ENCODE results near the gene RALGAPA1.

RALGAPA1 gene

GRCh38 chr14:35553808-35554207, 255.3 kb downstream of the RALGAPA1 start:
- in situ Hi-C loops (cut with MboI; ENCODE audit: low sequenced_read_pairs), result no loop called here

- in situ Hi-C loops (cut with MboI; ENCODE audit: low sequenced_read_pairs), result no loop called here
Observed at GRCh38 chr14:35551081-35551480, 258.0 kb downstream of the RALGAPA1 start.

DNA sequence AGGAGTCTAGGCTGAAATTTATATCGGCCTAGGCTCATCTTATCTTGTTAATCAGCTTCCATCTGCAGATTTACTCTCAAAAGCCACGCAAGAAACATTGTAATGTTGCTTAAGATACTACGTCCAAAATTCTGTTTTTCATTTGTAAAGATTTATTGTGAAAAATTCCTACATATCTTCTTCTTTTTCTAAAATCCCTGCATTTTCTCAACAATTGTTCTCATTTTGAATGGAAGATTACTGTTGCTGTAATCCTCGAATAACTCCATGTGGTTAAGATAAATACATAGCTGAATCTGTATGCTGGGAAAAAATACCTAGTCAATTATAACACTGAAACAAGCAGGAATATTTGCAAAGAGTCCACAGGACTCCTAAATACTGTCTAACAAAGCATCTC, 259.5 kb downstream of the RALGAPA1 start:
- in situ Hi-C loops (cut with MboI; ENCODE audit: low sequenced_read_pairs), result no loop called here

GRCh38 chr14:35543006-35543405, 266.1 kb downstream of the RALGAPA1 start:
- in situ Hi-C loops (cut with MboI; ENCODE audit: low sequenced_read_pairs), result no loop called here

DNA sequence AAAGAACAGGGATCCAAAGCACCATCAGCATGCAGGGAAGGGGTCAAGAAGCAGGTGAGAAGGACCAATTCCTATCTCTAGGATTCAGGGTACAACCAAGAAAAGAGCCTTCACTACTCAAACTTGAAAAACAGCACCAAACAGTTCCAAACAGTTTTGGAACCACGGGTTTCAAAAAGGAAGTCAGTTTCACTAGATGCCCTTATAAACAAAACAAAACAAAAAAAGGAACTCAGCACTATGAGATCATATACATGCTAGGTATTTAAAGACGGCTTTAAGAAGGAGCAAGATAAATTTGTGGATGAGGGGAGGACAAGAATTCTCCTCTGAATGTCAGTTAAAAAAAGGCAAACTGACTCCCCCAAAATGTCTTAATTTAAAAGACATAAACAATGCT, 269.1 kb downstream of the RALGAPA1 start:
- in situ Hi-C loops (cut with MboI; ENCODE audit: low sequenced_read_pairs), result no loop called here

GRCh38 chr14:35535483-35536112, 273.5 kb downstream of the RALGAPA1 start:
- in situ Hi-C loops (cut with MboI; ENCODE audit: low sequenced_read_pairs), result no loop called here

DNA sequence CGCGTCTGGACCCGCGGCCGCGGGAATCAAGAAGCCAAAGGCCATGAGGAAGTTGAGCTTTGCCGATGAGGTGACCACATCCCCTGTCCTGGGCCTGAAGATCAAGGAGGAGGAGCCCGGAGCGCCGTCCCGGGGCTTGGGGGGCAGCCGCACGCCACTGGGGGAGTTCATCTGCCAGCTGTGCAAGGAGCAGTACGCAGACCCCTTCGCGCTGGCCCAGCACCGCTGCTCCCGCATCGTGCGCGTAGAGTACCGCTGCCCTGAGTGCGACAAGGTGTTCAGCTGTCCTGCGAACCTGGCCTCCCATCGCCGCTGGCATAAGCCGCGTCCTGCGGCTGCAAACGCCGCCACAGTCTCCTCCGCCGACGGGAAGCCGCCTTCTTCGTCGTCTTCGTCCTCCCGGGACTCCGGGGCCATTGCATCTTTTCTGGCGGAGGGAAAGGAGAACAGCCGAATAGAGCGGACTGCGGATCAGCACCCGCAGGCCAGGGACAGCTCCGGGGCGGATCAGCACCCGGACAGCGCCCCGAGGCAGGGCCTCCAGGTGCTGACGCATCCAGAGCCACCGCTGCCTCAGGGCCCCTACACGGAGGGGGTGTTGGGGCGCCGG, 274.1 kb downstream of the RALGAPA1 start:
- in situ Hi-C loops (cut with MboI; ENCODE audit: low sequenced_read_pairs), result no loop called here

GRCh38 chr14:35534208-35534872, 274.8 kb downstream of the RALGAPA1 start:
- in situ Hi-C loops (cut with MboI; ENCODE audit: low sequenced_read_pairs), result no loop called here

GRCh38 chr14:35533357-35534207, 275.5 kb downstream of the RALGAPA1 start, which contains the start of gene INSM2:
Gene INSM2, plus strand, starts transcription at chr14:35534164. Its CDS starts 89 bp downstream, at chr14:35534253.
- in situ Hi-C loops (cut with MboI; ENCODE audit: low sequenced_read_pairs), result no loop called here

DNA sequence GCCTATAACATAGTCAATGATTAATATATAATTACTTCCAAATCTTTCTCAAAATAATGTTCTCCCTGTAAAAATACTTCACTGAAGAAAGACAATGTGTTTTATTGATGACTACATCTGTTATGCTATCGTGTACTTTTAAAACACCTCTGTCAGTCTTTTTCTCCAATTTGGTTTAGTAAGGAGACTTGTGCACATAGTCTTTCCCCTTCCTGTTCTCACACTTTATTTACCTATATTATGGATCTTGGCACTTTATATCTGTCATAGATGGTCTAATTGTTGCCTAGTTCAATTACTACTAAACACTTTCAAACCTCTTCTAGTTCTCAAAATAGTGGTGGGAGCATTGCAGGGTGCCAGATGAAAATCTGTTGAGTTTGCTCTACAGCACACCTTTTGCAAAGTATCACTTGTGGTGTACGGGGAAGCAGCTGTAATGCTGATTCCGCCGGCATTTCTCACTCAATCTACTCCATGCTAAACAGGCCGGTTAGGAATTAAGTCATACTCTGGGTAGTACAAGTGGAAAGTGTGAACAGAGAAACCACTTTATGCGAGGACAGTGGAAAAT, 276.2 kb downstream of the RALGAPA1 start:
- in situ Hi-C loops (cut with MboI; ENCODE audit: low sequenced_read_pairs), result no loop called here

- in situ Hi-C loops (cut with MboI; ENCODE audit: low sequenced_read_pairs), result no loop called here
Observed at GRCh38 chr14:35531960-35532747, 276.9 kb downstream of the RALGAPA1 start.

DNA sequence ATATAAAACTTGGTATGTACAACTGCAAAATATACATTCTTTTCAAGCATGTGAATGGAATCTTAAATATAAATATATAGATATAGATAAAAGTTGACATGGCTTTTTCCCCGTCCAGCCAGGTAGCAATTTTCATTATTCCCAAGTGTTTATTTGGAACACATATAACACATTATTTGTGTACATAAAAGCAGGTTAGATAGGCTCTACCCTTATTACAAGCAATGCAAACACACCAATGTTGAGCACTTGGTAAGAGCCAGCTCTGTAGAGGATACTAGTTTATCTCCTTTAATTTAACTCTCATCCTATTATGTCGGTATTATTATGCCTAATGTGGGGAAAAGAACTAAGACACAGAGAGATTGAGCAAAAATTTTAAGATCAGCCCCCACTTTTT, 282.1 kb downstream of the RALGAPA1 start:
- in situ Hi-C loops (cut with MboI; ENCODE audit: low sequenced_read_pairs), result no loop called here

DNA sequence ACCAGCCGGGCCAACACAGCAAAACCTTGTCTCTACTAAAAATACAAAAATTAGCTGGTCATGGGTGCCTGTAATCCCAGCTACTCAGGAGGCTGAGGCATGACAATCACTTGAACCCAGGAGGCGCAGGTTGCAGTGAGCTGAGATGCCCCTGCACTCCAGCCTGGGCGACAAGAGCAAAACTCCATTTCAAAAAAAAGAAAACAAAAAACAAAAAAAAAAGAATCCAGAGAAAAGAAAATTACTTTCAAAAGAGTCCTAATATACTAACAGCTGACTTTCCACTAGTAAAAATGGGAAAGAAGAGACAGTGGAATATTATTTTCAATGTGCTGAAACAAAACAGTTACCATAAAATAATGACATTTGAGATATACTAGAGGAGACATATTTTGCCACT, 283.4 kb downstream of the RALGAPA1 start:
- in situ Hi-C loops (cut with MboI; ENCODE audit: low sequenced_read_pairs), result no loop called here

- in situ Hi-C loops (cut with MboI; ENCODE audit: low sequenced_read_pairs), result no loop called here
Observed at GRCh38 chr14:35519986-35520385, 289.1 kb downstream of the RALGAPA1 start.

DNA sequence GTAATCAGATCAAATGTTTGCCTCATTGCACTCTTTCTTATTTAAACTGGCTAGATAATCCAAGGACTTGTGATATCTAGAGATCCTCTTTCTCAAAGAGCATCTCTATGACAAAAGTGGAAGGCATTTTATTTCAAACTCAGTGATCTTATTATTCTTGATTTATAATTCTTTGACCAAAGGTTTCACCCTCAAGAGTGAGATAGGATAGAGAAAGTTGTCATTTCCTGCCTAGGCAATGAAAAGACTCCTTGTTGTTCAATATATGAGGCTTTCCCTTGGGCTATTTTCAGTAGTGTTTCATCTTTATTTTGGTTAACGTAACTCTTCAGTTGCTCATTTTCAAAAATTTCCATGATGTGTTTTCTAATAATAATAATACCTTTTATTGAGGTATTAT, 293.2 kb downstream of the RALGAPA1 start:
- in situ Hi-C loops (cut with MboI; ENCODE audit: low sequenced_read_pairs), result no loop called here

GRCh38 chr14:35512765-35513164, 296.3 kb downstream of the RALGAPA1 start:
- in situ Hi-C loops (cut with MboI; ENCODE audit: low sequenced_read_pairs), result no loop called here

- in situ Hi-C loops (cut with MboI; ENCODE audit: low sequenced_read_pairs), result no loop called here
Observed at GRCh38 chr14:35509846-35510245, 299.2 kb downstream of the RALGAPA1 start.

DNA sequence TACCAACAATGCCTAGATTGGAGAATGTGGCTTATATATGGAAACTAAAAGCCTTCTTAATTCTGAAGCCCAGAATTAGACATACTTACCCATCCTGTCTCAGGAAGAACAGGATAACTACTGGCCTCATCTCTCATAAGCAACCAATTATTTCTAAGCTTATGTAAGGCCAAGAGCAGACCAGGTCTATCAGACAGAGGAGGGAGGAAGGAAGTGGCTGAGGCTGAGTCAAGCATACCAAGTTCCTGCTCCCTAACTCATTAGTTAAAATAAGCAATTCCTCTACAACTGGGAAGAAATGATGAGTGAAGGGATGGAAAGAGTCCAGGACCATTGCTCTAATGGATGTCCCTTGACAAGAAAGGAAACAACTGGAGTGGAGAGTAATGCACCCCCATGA, 302.2 kb downstream of the RALGAPA1 start:
- in situ Hi-C loops (cut with MboI; ENCODE audit: low sequenced_read_pairs), result no loop called here

DNA sequence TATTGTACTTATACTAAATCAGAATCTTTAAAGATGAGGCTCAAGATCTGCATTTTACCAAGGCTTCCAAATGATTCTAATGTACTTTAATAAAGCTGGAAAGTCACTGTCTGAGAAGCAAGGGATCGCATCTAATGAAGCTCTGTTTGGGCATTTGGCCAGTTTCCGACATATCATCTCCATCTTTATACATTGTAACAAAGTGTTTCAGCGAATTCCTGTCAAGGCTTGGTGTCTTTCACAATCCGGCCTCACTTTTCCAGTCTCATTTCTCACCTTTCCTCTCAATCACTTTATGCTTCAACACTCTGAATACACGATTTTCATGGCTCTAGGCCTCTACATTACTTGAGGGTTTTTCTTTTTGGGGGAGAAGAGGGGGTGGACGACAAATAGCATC, 302.6 kb downstream of the RALGAPA1 start:
- in situ Hi-C loops (cut with MboI; ENCODE audit: low sequenced_read_pairs), result no loop called here

GRCh38 chr14:35504260-35504659, 304.8 kb downstream of the RALGAPA1 start:
- in situ Hi-C loops (cut with MboI; ENCODE audit: low sequenced_read_pairs), result no loop called here

Data from HL-60/S4 treated with phorbol 12-myristate 13-acetate at 8.2 ng/mL for 4 days and 3 days (cell line).